ENCODE measurements around the gene NTM.

The NTM gene

GRCh38 chr11:131964698-131965483 lies 594.5 kb downstream of the NTM start:
- Histone ChIP-seq H3K4me1 (ENCODE audit: insufficient read depth, low read length, poor library complexity, severe bottlenecking) (no peaks in the 10 kb centered on the region), H3K9me3 (ENCODE audit: insufficient read depth, low read depth, low read length) (no peaks in the 10 kb centered on the region), H3K9ac (ENCODE audit: low read depth, low read length, poor library complexity, severe bottlenecking) (no peak overlapping the region), H3K36me3 (ENCODE audit: insufficient read depth, low read length) (no peaks in the 10 kb centered on the region), H2AFZ (ENCODE audit: low read length) (no peak overlapping the region), H3F3A (ENCODE audit: low read depth) (no peaks in the 10 kb centered on the region), H3K4me2 (ENCODE audit: low read depth, low read length, poor library complexity, severe bottlenecking) (no peak overlapping the region), H3K79me2 (ENCODE audit: insufficient read depth, low read length) (no peaks in the 10 kb centered on the region), H3K27me3 (ENCODE audit: insufficient read depth, low read length, poor library complexity, severe bottlenecking) (no peaks in the 10 kb centered on the region), H4K20me1 (ENCODE audit: insufficient read depth, low read length, poor library complexity, severe bottlenecking) (no peaks in the 10 kb centered on the region), H3K9me2 (replicated peaks; ENCODE audit: low read depth, low read length) (no peaks in the 10 kb centered on the region), H3K4me3 (ENCODE audit: low read length, poor library complexity, severe bottlenecking) (no peak overlapping the region)
- TF ChIP-seq CTCF (conservative IDR thresholded peaks at IDR 0.05; ENCODE audit: low read length): no peak
- no peak for TF ChIP-seq EZH2phosphoT487 (IDR thresholded peaks at IDR 0.05; ENCODE audit: borderline replicate concordance)

GRCh38 chr11:131965504-131965903 lies 595.1 kb downstream of the NTM start:
- no peak for TF ChIP-seq EZH2phosphoT487 (IDR thresholded peaks at IDR 0.05; ENCODE audit: borderline replicate concordance)
- TF ChIP-seq CTCF (conservative IDR thresholded peaks at IDR 0.05; ENCODE audit: low read length): no peak
- Histone ChIP-seq H4K20me1 (ENCODE audit: insufficient read depth, low read length, poor library complexity, severe bottlenecking) (no peaks in the 10 kb centered on the region), H2AFZ (ENCODE audit: low read length) (no peak overlapping the region)

GRCh38 chr11:131966667-131967066 lies 596.3 kb downstream of the NTM start:
- no peaks in the 10 kb centered on the region for H3K4me1 ChIP-seq (ENCODE audit: insufficient read depth, low read length, poor library complexity, severe bottlenecking)
- H3F3A ChIP-seq (ENCODE audit: low read depth): no peaks in the 10 kb centered on the region
- no peaks in the 10 kb centered on the region for H3K79me2 ChIP-seq (ENCODE audit: insufficient read depth, low read length)
- H3K4me3 ChIP-seq (ENCODE audit: low read length, poor library complexity, severe bottlenecking): no peak overlapping the region
- no peaks in the 10 kb centered on the region for H3K9me2 ChIP-seq (replicated peaks; ENCODE audit: low read depth, low read length)
- no peaks in the 10 kb centered on the region for H4K20me1 ChIP-seq (ENCODE audit: insufficient read depth, low read length, poor library complexity, severe bottlenecking)
- no peaks in the 10 kb centered on the region for H3K27me3 ChIP-seq (ENCODE audit: insufficient read depth, low read length, poor library complexity, severe bottlenecking)
- TF ChIP-seq EZH2phosphoT487 (IDR thresholded peaks at IDR 0.05; ENCODE audit: borderline replicate concordance) (no peak), CTCF (conservative IDR thresholded peaks at IDR 0.05; ENCODE audit: low read length) (no peak)
- H2AFZ ChIP-seq (ENCODE audit: low read length): no peak overlapping the region
- no peak overlapping the region for H3K9ac ChIP-seq (ENCODE audit: low read depth, low read length, poor library complexity, severe bottlenecking)
- no peaks in the 10 kb centered on the region for H3K36me3 ChIP-seq (ENCODE audit: insufficient read depth, low read length)
- no peak overlapping the region for H3K4me2 ChIP-seq (ENCODE audit: low read depth, low read length, poor library complexity, severe bottlenecking)
- H3K9me3 ChIP-seq (ENCODE audit: insufficient read depth, low read depth, low read length): no peaks in the 10 kb centered on the region

More at GRCh38 chr11:131965504-131965903, 595.1 kb downstream of the NTM start:
- no peaks in the 10 kb centered on the region for H3F3A ChIP-seq (ENCODE audit: low read depth)
- no peaks in the 10 kb centered on the region for H3K4me1 ChIP-seq (ENCODE audit: insufficient read depth, low read length, poor library complexity, severe bottlenecking)
- H3K4me2 ChIP-seq (ENCODE audit: low read depth, low read length, poor library complexity, severe bottlenecking): no peak overlapping the region
- H3K4me3 ChIP-seq (ENCODE audit: low read length, poor library complexity, severe bottlenecking): no peak overlapping the region
- no peaks in the 10 kb centered on the region for H3K27me3 ChIP-seq (ENCODE audit: insufficient read depth, low read length, poor library complexity, severe bottlenecking)
- no peaks in the 10 kb centered on the region for H3K36me3 ChIP-seq (ENCODE audit: insufficient read depth, low read length)
- H3K9me3 ChIP-seq (ENCODE audit: insufficient read depth, low read depth, low read length): no peaks in the 10 kb centered on the region
- H3K9ac ChIP-seq (ENCODE audit: low read depth, low read length, poor library complexity, severe bottlenecking): no peak overlapping the region
- H3K9me2 ChIP-seq (replicated peaks; ENCODE audit: low read depth, low read length): no peaks in the 10 kb centered on the region
- H3K79me2 ChIP-seq (ENCODE audit: insufficient read depth, low read length): no peaks in the 10 kb centered on the region

All from Loucy (cell line).